Tibial nerve (tissue), 3 donors: ENCODE results near the gene RIBC2.

Source experiments
- CTCF ChIP-seq, 5 experiments: fragments of 200-600 bp in 3 of 5; fragments of 450-650 bp in 2 of 5; sonication (generic) in 3 of 5; IDR thresholded peaks; one replicate each; pipeline ENCODE4 v1.5.1; 2016 to 2019; ENCODE audit warnings: antibody characterized with exemption in 5 of 5, mild to moderate bottlenecking in 3 of 5, moderate library complexity in 2 of 5
- POLR2A ChIP-seq, 2 donors: fragments of 450-650 bp; IDR thresholded peaks; one replicate each; pipeline ENCODE4 v1.6.1; 2017; ENCODE audit warnings: antibody characterized with exemption in 2 of 2, mild to moderate bottlenecking in 2 of 2, moderate library complexity in 2 of 2

DNA sequence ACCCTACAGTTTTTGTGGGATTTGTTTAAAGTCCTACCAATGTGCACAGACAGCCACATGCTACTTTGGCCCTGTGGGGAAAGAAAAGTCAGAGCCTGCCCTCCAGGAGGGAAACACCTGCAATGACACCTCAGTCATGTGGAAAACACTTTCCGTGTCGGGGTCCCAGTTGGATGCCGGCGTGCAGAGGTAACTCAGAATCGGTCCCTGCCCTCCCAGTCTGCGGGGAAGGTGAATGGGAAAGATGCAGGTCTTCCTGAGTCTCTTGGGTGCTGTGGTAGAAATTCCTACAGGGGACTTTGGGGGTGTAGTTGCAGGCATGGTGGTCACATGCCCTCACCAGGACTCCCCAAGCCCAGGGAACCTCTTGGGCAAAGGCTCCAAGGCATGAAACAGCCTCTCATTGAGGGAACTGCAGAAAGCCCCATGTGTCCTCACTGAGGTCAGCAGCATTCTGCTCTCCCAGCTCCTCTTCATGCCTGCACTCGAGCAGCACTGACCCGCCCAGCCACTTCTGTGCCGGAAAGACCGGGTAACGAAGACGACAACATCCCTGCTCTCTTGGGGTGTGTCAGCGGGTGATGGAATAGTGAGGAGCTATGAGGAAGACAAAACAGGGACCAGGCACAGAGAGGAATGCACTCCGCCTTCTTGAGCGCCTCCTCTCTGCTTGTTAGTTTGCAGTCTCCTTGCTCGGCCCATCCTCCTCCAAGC is 4.7 kb downstream of the RIBC2 start:
- TF ChIP-seq CTCF (IDR thresholded peaks at IDR 0.05) (no peak), POLR2A (IDR thresholded peaks at IDR 0.05) (no peak)
